ENCODE results near the gene PCDHB16. TPM values are rescaled to one million over a fixed set of nuclear protein-coding genes. Genes with fewer than 3 reads are reported as not detected.
"Not testable (repeated sequence)": the region's sequence is repeated elsewhere in the genome, so short reads cannot be mapped to it uniquely, and the experiment has no call there.

The PCDHB16 gene
- 9.5 TPM for total RNA-seq

- ATAC-seq, result peak; percentile 77
- intact Hi-C loops (cut with DNase I), result no loop called here
- DNase-seq (ENCODE audit: low spot score), result peak; percentile 72
Observed at GRCh38 chr5:141182248-141182647, at the start of gene PCDHB16. Gene PCDHB16 (plus strand): TSS chr5:141182387. CDS start chr5:141182560, 173 bp downstream.

- intact Hi-C loops (cut with DNase I), result no loop called here
- peak; percentile 38 for ATAC-seq
- no peak for DNase-seq (ENCODE audit: low spot score)
Observed at GRCh38 chr5:141135030-141135717, 47.0 kb upstream of the PCDHB16 start, which contains the start of gene PCDHB5. Gene PCDHB5 (plus strand): TSS chr5:141135206. CDS start chr5:141135435, 229 bp downstream.

- no peak for ATAC-seq
- DNase-seq (ENCODE audit: low spot score), result no peak
- intact Hi-C loops (cut with DNase I), result no loop called here
Observed at GRCh38 chr5:141135718-141136266, 46.4 kb upstream of the PCDHB16 start.

GRCh38 chr5:141137346-141137745 lies 44.8 kb upstream of the PCDHB16 start:
- intact Hi-C loops (cut with DNase I); ATAC-seq; DNase-seq (ENCODE audit: low spot score): not testable (repeated sequence)

- ATAC-seq, result no peak
- intact Hi-C loops (cut with DNase I), result no loop called here
- DNase-seq (ENCODE audit: low spot score), result no peak
Observed at GRCh38 chr5:141149812-141150211, 32.4 kb upstream of the PCDHB16 start, which contains the start of gene PCDHB6. Gene PCDHB6 (plus strand): TSS chr5:141150057. CDS start chr5:141150258, 201 bp downstream.

- no peak for DNase-seq (ENCODE audit: low spot score)
- intact Hi-C loops (cut with DNase I), result no loop called here
- no peak for ATAC-seq
Observed at GRCh38 chr5:141150224-141150992, 31.8 kb upstream of the PCDHB16 start.

- intact Hi-C loops (cut with DNase I), result no loop called here
- ATAC-seq, result no peak
- DNase-seq (ENCODE audit: low spot score), result no peak
Observed at GRCh38 chr5:141150993-141151325, 31.2 kb upstream of the PCDHB16 start.

- intact Hi-C loops (cut with DNase I); ATAC-seq; DNase-seq (ENCODE audit: low spot score): not testable (repeated sequence)
Observed at GRCh38 chr5:141151632-141152031, 30.6 kb upstream of the PCDHB16 start.

GRCh38 chr5:141152096-141152495 lies 30.1 kb upstream of the PCDHB16 start:
- DNase-seq (ENCODE audit: low spot score); ATAC-seq; intact Hi-C loops (cut with DNase I): not testable (repeated sequence)

- no peak for ATAC-seq
- intact Hi-C loops (cut with DNase I), result no loop called here
- no peak for DNase-seq (ENCODE audit: low spot score)
Observed at GRCh38 chr5:141155540-141156374, 26.4 kb upstream of the PCDHB16 start.

GRCh38 chr5:141157356-141157755 lies 24.8 kb upstream of the PCDHB16 start:
- ATAC-seq; intact Hi-C loops (cut with DNase I); DNase-seq (ENCODE audit: low spot score): not testable (repeated sequence)

- ATAC-seq; DNase-seq (ENCODE audit: low spot score); intact Hi-C loops (cut with DNase I): not testable (repeated sequence)
Observed at GRCh38 chr5:141157901-141158300, 24.3 kb upstream of the PCDHB16 start.

- intact Hi-C loops (cut with DNase I), result no loop called here
- ATAC-seq (no peak), DNase-seq (ENCODE audit: low spot score) (no peak)
Observed at GRCh38 chr5:141172381-141173204, 9.6 kb upstream of the PCDHB16 start, which contains the start of gene PCDHB7. Gene PCDHB7 (plus strand): TSS chr5:141172644. CDS start chr5:141172836, 192 bp downstream.

GRCh38 chr5:141174291-141175104 lies 7.7 kb upstream of the PCDHB16 start:
- ATAC-seq; intact Hi-C loops (cut with DNase I); DNase-seq (ENCODE audit: low spot score): not testable (repeated sequence)

GRCh38 chr5:141175933-141176332 lies 6.3 kb upstream of the PCDHB16 start:
- DNase-seq (ENCODE audit: low spot score) (no peak), ATAC-seq (no peak)
- intact Hi-C loops (cut with DNase I), result no loop called here

GRCh38 chr5:141177577-141178191 lies 4.5 kb upstream of the PCDHB16 start, which contains the start of gene PCDHB8:
Gene PCDHB8 (plus strand): TSS chr5:141177790. CDS start chr5:141178035, 245 bp downstream.
- intact Hi-C loops (cut with DNase I); DNase-seq (ENCODE audit: low spot score); ATAC-seq: not testable (repeated sequence)
